HepG2 (cell line): ENCODE data around the gene DQX1. TPM values are rescaled to one million over a fixed set of nuclear protein-coding genes. Genes with fewer than 3 reads are reported as not detected.

Experiments used
- ARID2 ChIP-seq: sonication (generic); formaldehyde crosslinking; IDR thresholded peaks from 2 replicates; pipeline ENCODE4 v1.8.1; 2022; ENCODE audit warnings: mild to moderate bottlenecking, missing genetic modification reagents, borderline replicate concordance
- FOXP4 ChIP-seq: sonication (generic); formaldehyde crosslinking; IDR thresholded peaks from 2 replicates; pipeline ENCODE4 v1.4.0; 2020; ENCODE audit warnings: missing genetic modification reagents
- KAT8 ChIP-seq: IDR thresholded peaks from 2 replicates; pipeline ENCODE4 v1.6.1; 2016; ENCODE audit warnings: missing genetic modification reagents, missing compliant biosample characterization
- KMT2B ChIP-seq: IDR thresholded peaks from 2 replicates; pipeline ENCODE4 v1.6.1; 2016; ENCODE audit warnings: missing genetic modification reagents, missing compliant biosample characterization
- NFE2L1 ChIP-seq: sonication (generic); formaldehyde crosslinking; IDR thresholded peaks from 2 replicates; pipeline ENCODE4 v1.4.0; 2020; ENCODE audit warnings: missing genetic modification reagents, mild to moderate bottlenecking, borderline replicate concordance
- PTBP1 ChIP-seq: fragments of 200-400 bp; formaldehyde crosslinking; IDR thresholded peaks from 2 replicates; pipeline ENCODE4 v1.6.1; 2018; ENCODE audit warnings: low read length, low read depth; ENCODE audit not compliant: poor library complexity, severe bottlenecking
- RERE ChIP-seq: IDR thresholded peaks from 2 replicates; pipeline ENCODE4 v1.6.1; 2016; ENCODE audit warnings: low read depth, missing genetic modification reagents, missing compliant biosample characterization
- ZKSCAN8 ChIP-seq: IDR thresholded peaks from 2 replicates; pipeline ENCODE4 v1.6.1; 2016; ENCODE audit warnings: borderline replicate concordance, missing genetic modification reagents, missing compliant biosample characterization
- ZNF281 ChIP-seq: sonication (generic); formaldehyde crosslinking; IDR thresholded peaks from 2 replicates; pipeline ENCODE4 v1.4.0; 2020; ENCODE audit warnings: missing genetic modification reagents, borderline replicate concordance
- ZNF367 ChIP-seq: sonication (generic); formaldehyde crosslinking; IDR thresholded peaks from 2 replicates; pipeline ENCODE4 v1.4.0; 2020; ENCODE audit warnings: missing genetic modification reagents, borderline replicate concordance
- ZNF430 ChIP-seq: sonication (generic); formaldehyde crosslinking; IDR thresholded peaks from 2 replicates; pipeline ENCODE4 v1.9.0; 2021; ENCODE audit warnings: mild to moderate bottlenecking, missing genetic modification reagents
- ZNF558 ChIP-seq: sonication (generic); formaldehyde crosslinking; IDR thresholded peaks from 2 replicates; pipeline ENCODE4 v1.9.0; 2022; ENCODE audit warnings: mild to moderate bottlenecking, missing genetic modification reagents, borderline replicate concordance
- ZNF576 ChIP-seq: sonication (generic); formaldehyde crosslinking; IDR thresholded peaks from 2 replicates; pipeline ENCODE4 v1.4.0; 2020; ENCODE audit warnings: mild to moderate bottlenecking, missing genetic modification reagents
- ZNF615 ChIP-seq: sonication (generic); formaldehyde crosslinking; IDR thresholded peaks from 2 replicates; pipeline ENCODE4 v1.5.0; 2020; ENCODE audit warnings: mild to moderate bottlenecking, missing genetic modification reagents, borderline replicate concordance
- ZNF670 ChIP-seq: sonication (generic); formaldehyde crosslinking; IDR thresholded peaks from 2 replicates; pipeline ENCODE4 v1.8.0; 2022; ENCODE audit warnings: mild to moderate bottlenecking, missing genetic modification reagents, borderline replicate concordance
- polyA plus RNA-seq, 8 experiments: library from polyadenylated mRNA; depleted of rRNA in 3 of 8; stranded (reverse) in 7 of 8; unstranded in 1 of 8; fragments of >200 nt; fragmentation: Illumina TruSeq in 4 of 8; extraction: Trizol in 4 of 8; gene quantifications; 2 replicates each; pipeline versions ENCODE4 v1.2.1 to v1.2.3, GENCODE V29; 2011 to 2016; ENCODE audit warnings: low read depth in 4 of 8, missing spikeins in 1 of 8, mixed read lengths in 1 of 8; ENCODE audit not compliant: insufficient read depth in 1 of 8
- total RNA-seq, 5 experiments: library from RNA; depleted of rRNA; stranded (reverse); fragments of >200 nt; fragmentation: Illumina TruSeq; extraction: Trizol; gene quantifications; 2 replicates each; pipeline ENCODE4 v1.2.3, GENCODE V29; 2016; ENCODE audit warnings: low read depth in 1 of 5

Gene DQX1
- total and polyA plus RNA-seq, 2 of the 13 experiments (the other 11 are each of a cell fraction or from before 2014, with no cell fraction given), result 27.6 to 89.8 TPM

- TF ChIP-seq ZNF558 (CRISPR knock-in tag) (peak; percentile 28; the same call in 1 of the 2 replicates), ZNF576 (CRISPR knock-in tag) (peak; percentile 68; the same call in 1 of the 2 replicates), PTBP1 (no peak), ZKSCAN8 (CRISPR knock-in tag) (peak; percentile 55), ZNF430 (CRISPR knock-in tag) (peak; percentile 92), ZNF615 (CRISPR knock-in tag) (no peak), KMT2B (CRISPR knock-in tag) (peak; percentile 88), ARID2 (peak; percentile 90), ZNF670 (CRISPR knock-in tag) (peak; percentile 86; the same call in 1 of the 2 replicates), RERE (CRISPR knock-in tag) (no peak; the same call in 1 of the 2 replicates), KAT8 (CRISPR knock-in tag) (peak; percentile 98), FOXP4 (CRISPR knock-in tag) (peak; percentile 70), NFE2L1 (CRISPR knock-in tag) (peak; percentile 57; the same call in 1 of the 2 replicates), ZNF367 (CRISPR knock-in tag) (no peak), ZNF281 (peak; percentile 46; the same call in 1 of the 2 replicates)
Measured at GRCh38 chr2:74482801-74483674, 43.0 kb downstream of the DQX1 start, which contains the start of the genes CCDC142 and TTC31 (continued).
